HG03439 (cell line): ENCODE data around the gene LHX8.
"Not testable (repeated sequence)": the region's sequence is repeated elsewhere in the genome, so short reads cannot be mapped to it uniquely, and the experiment has no call there.

Experiments
- ATAC-seq: cut with Tn5 transposase; IDR thresholded peaks from one replicate; pipeline ENCODE4 v1.9.1; 2021; ENCODE audit warnings: mild to moderate bottlenecking, moderate library complexity; ENCODE audit not compliant: unreplicated experiment

The LHX8 gene

GRCh38 chr1:75133750-75134646 is at the start of gene LHX8:
Gene LHX8, plus strand, starts transcription at chr1:75134388. Its CDS starts 2,227 bp downstream, at chr1:75136615.
- ATAC-seq: no peak

DNA sequence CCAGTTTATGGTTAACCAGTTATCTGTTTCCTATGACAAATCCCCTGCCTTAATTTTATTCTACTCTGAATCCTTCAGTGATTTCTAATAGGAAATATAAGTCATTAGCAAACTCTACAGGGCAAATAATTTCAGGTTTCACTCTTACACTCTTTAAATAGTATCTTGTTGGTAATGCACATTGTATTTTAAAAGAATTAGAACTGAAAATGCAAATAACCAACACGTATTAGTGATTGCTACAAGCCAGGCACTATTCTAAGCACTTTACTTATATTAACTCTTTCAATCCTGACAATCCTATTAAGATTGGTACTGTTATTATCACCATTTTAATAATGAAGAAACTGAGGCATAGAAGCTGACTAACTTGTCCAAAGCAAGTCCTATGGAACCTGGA is 48.3 kb upstream of the LHX8 start:
- peak; percentile 56 for ATAC-seq

- ATAC-seq: no peak
Measured at GRCh38 chr1:75087278-75087677, 46.9 kb upstream of the LHX8 start.

DNA sequence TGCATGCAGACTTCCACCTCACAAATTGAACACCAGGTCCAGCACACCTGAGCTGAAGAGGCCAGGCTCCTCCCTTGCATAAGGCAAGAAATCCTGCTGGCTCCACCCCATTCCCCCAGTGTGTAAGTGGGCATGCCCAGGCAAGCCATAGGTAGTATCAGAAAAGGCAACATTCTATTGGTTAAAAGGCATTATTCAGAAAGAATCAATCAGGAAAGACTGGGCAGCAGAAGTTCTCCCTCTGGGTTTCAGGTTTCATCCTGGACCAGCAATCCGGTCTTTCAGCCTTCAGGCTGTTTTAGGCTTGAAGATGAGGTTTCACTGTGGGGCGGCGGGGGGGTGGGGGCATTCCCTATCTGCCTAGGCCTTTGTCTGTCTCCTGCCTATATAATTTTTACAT is 42.0 kb upstream of the LHX8 start:
- ATAC-seq: no peak

DNA sequence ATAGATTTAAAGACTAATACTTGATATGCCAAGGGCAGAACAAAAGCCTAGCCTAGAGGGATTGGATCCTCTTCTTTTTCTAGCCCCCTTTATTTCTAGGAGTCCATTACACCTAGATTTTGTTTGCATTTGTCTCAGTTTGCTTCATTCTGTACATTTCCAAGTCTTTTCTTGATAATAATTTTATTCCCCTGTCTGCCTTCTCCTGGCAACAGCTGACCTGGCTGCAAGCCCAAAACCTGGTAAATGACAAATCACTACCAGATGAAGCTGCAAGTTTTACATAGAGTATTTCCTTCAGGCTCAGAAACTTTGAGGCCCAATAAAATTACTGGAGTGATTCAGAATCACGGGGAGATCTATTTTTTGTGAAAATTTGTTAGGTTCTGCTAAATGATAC is 36.5 kb upstream of the LHX8 start:
- no peak for ATAC-seq

- ATAC-seq: no peak
Measured at GRCh38 chr1:75099581-75099980, 34.6 kb upstream of the LHX8 start.

DNA sequence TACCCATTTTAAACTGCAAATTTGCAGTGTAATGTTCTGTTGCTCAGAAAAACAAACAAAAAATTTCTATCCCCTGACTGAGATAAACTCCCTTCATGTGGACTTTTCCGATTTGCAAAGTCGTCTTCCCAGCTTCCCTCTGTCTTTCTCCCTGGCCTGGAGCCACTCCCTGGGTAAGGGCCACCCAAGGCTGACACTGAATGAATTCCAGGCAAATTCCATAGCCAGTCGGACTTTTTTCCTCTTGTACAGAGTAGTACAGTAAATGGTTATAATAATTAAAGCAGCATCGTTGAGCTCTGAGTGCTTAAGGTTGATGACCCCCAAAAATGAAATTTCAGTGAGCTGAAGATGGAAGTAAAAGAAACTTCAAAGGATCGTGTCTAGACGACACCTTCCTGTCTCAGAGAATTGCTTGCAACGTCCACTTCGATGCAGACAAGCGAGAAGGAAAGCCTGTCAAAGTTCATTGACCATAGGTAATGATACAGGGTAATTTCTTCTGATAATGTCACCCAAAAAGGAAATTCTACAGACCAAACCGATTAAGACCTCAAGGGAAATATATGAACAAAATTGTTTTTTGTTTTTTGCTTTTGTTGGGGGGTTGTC is 33.6 kb upstream of the LHX8 start:
- no peak for ATAC-seq

GRCh38 chr1:75112362-75112951 is 21.7 kb upstream of the LHX8 start:
- not testable (repeated sequence) for ATAC-seq

- ATAC-seq: no peak
Measured at GRCh38 chr1:75115654-75116053, 18.5 kb upstream of the LHX8 start.

DNA sequence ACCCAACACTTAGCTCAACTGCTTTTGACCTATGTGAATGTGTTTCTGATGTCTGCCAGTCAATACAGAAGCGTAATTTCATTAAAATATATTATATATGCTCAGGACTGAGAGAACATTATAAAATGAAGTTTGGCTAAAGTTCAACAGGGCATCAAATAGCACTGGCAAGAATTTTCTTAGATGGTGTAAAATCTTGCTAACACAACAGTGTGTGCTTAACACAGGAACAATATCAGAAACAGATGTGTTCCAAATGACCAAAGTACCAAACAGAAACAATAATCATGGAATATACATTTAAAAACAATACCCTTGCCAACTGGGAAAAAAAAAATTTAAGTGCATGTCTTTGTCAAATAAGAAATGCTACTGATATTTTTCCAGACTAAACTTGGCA is 10.4 kb upstream of the LHX8 start:
- no peak for ATAC-seq

DNA sequence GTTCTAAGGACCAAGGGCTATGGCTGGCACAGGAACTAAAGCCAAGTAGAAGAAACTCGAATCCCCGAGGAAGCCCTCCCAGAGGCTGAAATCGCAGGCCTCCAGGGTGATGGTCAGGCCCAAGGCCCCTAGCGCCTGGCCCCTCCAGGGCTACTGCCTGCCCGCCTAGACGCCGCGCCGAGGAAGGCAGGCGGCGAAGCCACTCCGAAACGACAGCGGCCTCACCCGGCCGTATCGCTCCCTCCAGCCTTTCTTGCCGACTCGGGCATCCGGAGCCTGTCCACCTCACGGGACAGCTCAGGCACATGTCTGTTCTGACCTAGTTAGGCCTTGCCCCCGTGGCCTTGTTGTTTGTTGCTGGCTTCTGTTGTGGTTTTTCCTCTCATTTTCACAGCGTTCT is 9.7 kb upstream of the LHX8 start:
- ATAC-seq: no peak

DNA sequence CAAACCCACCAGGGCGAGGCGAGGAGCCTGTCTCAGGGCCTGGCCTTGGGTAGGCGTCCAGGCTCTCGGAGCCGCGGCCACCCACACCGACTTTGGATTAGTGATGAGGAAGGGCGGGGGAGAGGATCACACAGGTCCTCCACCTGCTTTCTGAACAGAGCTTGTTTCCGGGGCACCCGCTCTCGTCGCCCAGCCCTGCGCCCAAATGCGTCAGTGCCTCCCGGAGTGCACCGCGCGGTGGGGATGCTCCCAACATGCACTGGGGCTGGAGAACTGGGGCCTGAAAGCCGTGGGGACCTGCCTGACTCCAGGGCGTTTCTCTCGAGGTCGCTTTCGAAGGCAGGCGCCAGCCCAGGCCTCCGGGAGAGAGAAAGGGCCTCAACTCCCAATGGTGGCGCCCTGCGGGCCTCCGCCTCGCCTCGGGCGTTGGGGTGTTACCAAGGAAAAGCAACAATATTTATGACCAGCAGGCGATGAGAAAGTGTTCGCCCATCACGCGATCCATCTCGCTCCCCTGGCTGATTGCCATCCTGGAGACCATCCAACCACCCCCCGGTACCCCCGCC is 8.9 kb upstream of the LHX8 start:
- no peak for ATAC-seq

DNA sequence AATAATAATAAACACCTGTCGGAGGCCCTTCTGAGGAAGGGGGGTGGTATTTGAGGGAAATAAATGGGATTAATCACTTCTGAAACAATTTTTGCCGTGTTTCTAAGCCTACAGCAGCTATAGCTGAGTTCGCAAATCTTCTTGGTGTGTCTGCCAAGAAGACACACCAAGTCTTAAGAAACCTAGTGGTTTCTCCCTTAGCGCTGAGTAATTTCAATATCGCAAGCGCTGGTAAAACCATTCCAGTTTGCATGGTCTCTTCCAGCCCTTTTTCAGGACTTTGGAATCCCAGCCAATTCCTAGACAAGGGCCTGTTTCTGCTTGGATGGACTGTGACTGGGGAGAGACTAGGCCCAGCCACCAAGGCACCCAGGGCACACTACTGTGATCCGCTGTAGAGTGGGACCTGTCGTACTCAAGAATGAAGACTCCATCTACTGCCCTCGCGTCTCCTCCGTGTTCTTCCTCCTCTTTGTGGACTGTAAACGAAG is 7.5 kb upstream of the LHX8 start:
- no peak for ATAC-seq

GRCh38 chr1:75127916-75128717 is 6.1 kb upstream of the LHX8 start:
- no peak for ATAC-seq

- ATAC-seq: no peak
Measured at GRCh38 chr1:75129660-75129982, 4.6 kb upstream of the LHX8 start.

- no peak for ATAC-seq
Measured at GRCh38 chr1:75129983-75130789, 4.0 kb upstream of the LHX8 start.

GRCh38 chr1:75130865-75131564 is 3.2 kb upstream of the LHX8 start:
- no peak for ATAC-seq

GRCh38 chr1:75131565-75132241 is 2.5 kb upstream of the LHX8 start:
- ATAC-seq: no peak
